RPMI7951 (cell line): ENCODE measurements around the gene ITSN1. TPM values are rescaled to one million over a fixed set of nuclear protein-coding genes. Genes with fewer than 3 reads are reported as not detected.
"Not testable (repeated sequence)": the region's sequence is repeated elsewhere in the genome, so short reads cannot be mapped to it uniquely, and the experiment has no call there.

ENCODE experiments used
- DNase-seq: peaks from one replicate; pipeline ENCODE4 v3.0.0-alpha.2; 2012; ENCODE audit warnings: low read depth
- total RNA-seq: library from RNA; depleted of rRNA; stranded (reverse); fragments of >200 nt; shearing (Covaris generic); gene quantifications from 2 replicates; pipeline ENCODE4 v1.2.3, GENCODE V29; 2014

The ITSN1 gene
- total RNA-seq, 1 experiment from 2014 or later, result 25.8 TPM

- DNase-seq, result no peak
These were observed 126.8 kb downstream of the ITSN1 start for GRCh38 chr21:33769057-33769456.

- no peak for DNase-seq
These were observed 128.2 kb downstream of the ITSN1 start for GRCh38 chr21:33770542-33770941.

GRCh38 chr21:33771976-33772375, 129.7 kb downstream of the ITSN1 start:
- no peak for DNase-seq

- no peak for DNase-seq
These were observed 132.2 kb downstream of the ITSN1 start for GRCh38 chr21:33774551-33774950.

GRCh38 chr21:33775100-33775828, 133.0 kb downstream of the ITSN1 start:
- DNase-seq, result no peak

GRCh38 chr21:33780631-33781030, 138.3 kb downstream of the ITSN1 start:
- DNase-seq, result peak; percentile 23

- DNase-seq, result no peak
These were observed 138.8 kb downstream of the ITSN1 start for GRCh38 chr21:33781121-33781520.

GRCh38 chr21:33783187-33783979, 141.1 kb downstream of the ITSN1 start:
- DNase-seq, result no peak

GRCh38 chr21:33787431-33787830, 145.1 kb downstream of the ITSN1 start:
- DNase-seq, result no peak

- not testable (repeated sequence) for DNase-seq
These were observed 146.1 kb downstream of the ITSN1 start for GRCh38 chr21:33788438-33788837.

- DNase-seq, result no peak
These were observed 147.4 kb downstream of the ITSN1 start for GRCh38 chr21:33789697-33790096.

- no peak for DNase-seq
These were observed 148.8 kb downstream of the ITSN1 start for GRCh38 chr21:33791073-33791472.

GRCh38 chr21:33794596-33794995, 152.3 kb downstream of the ITSN1 start:
- no peak for DNase-seq

GRCh38 chr21:33797565-33797964, 155.3 kb downstream of the ITSN1 start:
- no peak for DNase-seq

GRCh38 chr21:33799378-33800090, 157.2 kb downstream of the ITSN1 start:
- DNase-seq, result no peak

- DNase-seq, result no peak
These were observed 158.6 kb downstream of the ITSN1 start for GRCh38 chr21:33800753-33801423.

GRCh38 chr21:33801424-33802405, 159.4 kb downstream of the ITSN1 start:
- peak; percentile 89 for DNase-seq

GRCh38 chr21:33802481-33802880, 160.2 kb downstream of the ITSN1 start:
- DNase-seq, result no peak

- DNase-seq, result no peak
These were observed 166.5 kb downstream of the ITSN1 start for GRCh38 chr21:33808715-33809367.

- DNase-seq, result no peak
These were observed 168.5 kb downstream of the ITSN1 start for GRCh38 chr21:33810766-33811165.
